GM20431 (cell line): ENCODE measurements around the gene TMEM63A.
"Not testable (repeated sequence)": the region's sequence is repeated elsewhere in the genome, so short reads cannot be mapped to it uniquely, and the experiment has no call there.

ENCODE experiments used
- in situ Hi-C: fragments of 300-500 bp; cut with MseI, MboI; formaldehyde crosslinking; loops from one replicate; pipeline ENCODE4 v1.15.0; 2020; ENCODE audit warnings: low sequenced_read_pairs; ENCODE audit not compliant: unreplicated experiment

The TMEM63A gene

DNA sequence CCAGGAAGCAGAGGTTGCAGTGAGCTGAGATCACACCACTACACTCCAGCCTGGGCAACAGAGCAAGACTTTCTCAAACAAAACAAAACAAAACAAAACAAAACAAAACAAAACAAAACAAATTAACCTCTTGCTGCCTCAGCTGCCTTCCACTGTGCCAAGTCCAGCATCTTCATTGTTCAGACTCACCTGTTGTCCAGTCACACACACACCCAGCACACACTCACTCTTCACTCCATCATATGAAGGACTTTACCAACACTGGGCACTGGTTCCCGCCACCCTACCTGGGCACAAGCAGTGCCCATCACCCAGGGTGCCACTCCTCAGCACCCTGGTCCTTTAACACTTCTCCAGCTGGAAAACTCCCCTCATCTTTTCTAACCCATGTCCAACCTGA is 27.3 kb upstream of the TMEM63A start:
- in situ Hi-C loops, result no loop called here

DNA sequence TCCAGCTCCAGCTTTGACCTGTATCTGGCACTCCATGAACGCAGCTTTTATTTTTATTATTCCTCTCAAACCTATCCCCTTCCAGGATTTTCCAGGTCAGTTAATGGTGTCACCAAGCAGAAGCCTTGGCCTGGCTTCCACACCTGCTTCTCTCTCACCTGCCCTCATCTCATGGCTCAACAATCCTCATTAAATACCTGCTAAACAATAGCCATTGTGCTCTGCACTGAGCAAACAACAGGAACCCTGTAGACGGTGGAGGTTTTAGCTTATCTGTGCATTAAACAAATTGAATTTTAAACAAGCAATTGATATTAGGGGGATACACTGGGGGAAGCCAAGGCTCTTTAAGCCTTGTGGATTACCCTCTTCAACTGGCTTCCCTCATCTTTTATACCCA is 26.6 kb upstream of the TMEM63A start:
- in situ Hi-C loops, result no loop called here

DNA sequence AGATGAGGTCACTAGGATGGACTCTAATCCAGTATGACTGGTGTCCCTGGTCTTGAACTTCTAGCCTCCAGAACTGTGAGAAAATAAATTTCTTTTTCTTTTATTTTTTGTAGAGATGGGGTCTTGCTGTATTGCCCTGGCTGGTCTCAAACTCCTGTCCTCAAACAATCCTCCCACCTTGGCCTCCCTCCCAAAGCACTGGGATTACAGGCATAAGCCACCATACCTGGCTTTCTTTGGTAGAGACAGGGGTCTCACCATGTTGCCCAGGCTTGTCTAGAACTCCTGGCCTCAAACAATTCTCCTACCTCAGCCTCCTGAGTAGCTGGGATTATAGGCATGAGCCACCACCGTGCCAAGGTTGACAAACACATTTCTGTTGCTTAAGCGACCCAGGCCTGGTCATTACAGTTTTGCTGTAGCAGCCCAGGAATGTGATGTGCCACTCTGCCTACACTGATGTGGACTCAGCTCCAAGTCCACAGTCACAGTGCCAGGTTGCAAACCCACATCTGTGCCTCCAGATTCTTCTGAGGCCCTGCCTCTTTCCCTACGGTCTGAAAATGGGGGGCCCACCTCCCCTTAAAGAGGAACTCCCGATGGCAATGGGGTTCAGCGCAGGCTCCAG is 25.9 kb upstream of the TMEM63A start:
- in situ Hi-C loops, result no loop called here

DNA sequence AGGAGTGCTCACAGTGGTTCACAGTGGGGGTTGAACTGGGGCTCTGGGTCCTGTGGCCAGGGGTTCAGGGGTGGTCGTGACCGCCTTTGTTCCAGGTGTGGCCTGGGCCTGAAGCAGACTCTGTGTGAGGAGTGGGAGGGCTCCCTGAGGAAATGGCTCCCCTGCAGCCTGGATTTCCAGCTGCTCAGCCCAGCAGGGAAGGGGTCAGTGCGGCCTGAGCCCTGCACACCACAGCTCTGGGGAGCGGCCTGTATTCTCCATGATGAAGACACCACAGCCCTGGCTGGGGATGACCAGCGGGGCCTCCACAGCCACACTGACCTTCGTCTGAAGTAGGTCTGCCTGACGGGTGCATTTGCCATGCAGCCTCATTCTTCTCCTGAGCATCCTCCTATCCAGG is 25.2 kb upstream of the TMEM63A start:
- in situ Hi-C loops, result no loop called here

DNA sequence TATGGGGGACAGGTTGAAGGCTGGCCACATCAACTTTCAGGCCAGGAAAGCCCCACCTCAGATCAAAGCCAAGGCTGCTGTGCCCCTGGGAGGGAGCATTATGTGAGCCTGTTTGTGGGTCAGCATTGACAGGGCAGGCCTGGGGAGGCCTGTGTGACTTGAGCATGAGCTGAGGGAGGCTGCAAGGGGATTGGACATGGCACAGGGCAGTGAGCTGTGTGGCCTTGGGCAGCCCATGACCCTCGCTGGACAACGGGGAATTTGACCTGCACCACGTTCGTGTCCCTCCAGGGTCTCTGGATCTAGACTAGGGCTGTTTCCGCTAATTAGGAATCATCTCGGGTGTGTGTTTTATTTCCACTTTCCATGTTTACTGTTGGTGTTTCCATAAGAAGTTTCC is 24.3 kb upstream of the TMEM63A start:
- in situ Hi-C loops, result no loop called here

DNA sequence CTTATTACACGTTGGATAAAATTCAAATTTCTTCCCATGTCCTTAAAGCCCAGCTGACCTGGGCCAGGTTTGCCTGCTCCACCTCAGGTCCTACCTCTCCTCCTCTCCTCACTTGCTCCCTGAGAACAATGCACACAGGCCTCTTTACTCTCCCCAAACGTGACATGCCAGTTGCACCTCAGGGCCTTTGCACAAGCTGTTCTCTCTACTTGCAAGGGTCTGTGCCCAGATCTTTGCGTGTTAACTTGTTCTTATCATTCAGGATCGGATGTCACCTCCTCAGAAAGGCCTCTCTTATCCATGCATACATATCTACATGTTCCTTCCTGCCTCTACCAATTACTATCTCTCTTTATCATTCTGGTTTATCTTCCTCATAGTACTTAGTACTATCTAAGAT is 21.4 kb upstream of the TMEM63A start:
- in situ Hi-C loops, result no loop called here

DNA sequence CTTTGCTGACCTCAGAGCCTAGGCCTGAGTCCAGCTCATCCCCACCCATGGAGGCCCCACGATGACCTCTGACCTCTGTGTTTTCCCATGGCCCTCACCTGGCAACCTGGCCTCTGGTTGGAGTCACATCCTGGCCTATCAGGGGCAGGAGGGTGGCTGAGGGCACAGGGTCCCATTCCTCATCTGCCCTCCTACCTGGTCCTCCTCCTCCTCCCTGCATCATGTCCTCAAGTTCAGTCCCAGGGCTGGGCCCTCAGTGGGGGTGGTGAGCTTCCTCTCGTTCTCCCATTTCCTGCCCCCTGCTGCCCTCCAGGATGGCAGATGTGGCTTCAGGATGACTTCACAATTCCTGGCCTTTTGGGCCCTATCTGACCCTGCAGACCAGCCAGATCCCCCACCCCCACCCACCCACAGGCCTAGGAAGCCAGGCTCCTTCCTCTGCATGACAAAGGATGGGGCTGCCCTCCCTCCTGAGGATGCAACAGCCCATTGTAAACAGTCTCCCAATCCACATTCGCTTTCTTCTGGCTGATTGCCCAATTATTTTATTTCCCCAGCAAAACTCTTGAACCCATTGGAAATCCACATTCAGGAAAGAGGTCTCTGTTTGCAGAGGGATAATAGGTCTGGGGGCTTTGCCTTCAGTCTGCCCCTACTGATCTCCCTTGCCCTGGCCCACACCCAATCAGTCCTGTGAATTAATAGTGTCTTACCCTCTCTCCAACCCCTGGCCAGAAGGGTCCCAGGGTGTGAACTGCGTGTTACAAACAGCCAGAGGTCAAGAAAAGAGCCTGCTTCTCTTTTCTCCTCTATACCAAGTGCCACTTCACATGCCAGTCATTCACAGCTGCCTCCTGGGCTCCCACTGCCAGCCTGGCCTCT is 17.1 kb upstream of the TMEM63A start:
- in situ Hi-C loops, result no loop called here

DNA sequence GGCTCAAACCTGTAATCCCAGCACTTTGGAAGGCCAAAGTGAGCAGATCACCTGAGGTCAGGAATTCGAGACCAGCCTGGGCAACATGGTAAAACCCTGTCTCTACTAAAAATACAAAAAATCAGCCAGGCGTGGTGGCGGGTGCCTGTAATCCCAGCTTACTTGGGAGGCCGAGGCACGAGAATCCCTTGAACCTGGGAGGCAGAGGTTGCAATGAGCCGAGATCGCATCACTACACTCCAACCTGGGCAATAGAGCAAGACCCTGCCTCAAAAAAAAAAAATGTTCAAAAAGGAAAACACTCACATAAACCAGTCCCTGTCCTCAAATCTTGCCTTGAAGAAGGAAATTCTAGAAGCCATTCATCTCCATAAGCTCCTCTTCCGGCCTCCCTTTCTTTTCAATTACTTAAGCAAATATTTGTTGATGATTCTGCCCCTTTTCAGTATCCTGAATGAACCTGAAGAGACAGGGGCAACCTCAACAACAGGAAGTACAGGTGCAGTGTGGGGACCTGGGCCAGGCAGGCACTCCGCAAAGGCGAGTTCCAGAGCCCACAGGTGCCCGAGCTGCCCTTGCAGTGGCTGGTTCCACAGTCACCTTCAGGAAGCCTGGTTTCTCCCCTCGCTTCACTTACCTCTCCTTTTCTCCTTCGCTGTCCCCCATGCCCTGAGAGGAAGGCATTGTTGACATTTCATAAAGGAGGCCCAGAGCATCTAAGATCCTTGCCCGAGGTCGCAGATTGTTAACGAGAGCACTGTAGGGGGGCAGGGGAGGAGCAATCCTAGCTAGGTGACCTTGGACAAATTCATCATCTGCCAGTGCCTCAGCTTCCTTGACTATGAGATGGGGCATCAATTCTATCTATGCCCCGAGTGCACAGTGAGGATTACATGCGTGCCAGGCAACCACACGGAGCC is 15.7 kb upstream of the TMEM63A start:
- in situ Hi-C loops, result no loop called here

DNA sequence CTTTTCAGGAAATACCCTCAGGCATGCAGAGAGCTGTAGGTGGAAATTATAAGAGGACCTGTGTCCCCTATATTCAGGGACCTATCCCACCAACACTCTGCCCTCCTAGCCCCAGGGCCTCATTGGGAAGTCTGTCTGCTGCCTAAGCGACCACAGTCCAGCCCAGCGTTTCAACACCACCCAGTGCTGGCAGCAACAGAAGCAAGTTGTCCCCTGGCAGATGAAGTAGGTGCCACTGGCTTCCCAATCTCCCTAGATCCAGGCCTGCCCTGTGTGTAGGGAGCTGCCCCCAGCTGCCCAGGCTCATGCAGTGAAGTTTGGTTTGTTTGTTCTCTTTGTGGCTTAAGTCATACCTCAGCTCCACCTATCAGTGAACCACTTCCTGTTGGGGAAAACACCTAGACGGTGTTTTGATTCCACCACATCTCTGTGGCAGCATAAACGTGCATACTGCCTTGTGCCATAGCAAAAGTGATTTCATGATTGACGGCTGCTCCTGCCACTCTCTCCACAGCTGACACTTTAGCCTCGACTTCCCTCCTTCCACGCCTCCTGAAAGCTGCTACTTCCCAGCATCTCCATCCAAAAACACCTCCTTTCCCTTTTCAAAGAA is 14.9 kb upstream of the TMEM63A start:
- in situ Hi-C loops, result no loop called here

DNA sequence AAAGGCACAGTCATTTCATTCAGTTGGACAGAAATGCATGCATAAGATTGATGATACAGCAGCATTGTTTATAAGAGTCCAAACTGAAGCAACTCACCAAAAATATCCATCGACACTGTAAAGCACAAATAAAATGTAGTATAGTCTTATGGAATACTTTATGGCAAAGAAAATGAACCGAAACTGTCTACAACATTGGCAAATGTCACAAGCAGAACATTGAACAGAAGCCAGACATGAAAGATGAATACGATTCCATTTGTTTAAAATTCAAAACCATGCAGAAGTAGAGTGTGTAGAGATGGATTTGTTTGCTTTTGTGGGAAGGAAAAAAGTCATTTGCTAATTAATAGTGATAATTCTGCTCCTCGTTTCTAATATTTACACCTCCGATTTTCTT is 14.3 kb upstream of the TMEM63A start:
- in situ Hi-C loops, result no loop called here

DNA sequence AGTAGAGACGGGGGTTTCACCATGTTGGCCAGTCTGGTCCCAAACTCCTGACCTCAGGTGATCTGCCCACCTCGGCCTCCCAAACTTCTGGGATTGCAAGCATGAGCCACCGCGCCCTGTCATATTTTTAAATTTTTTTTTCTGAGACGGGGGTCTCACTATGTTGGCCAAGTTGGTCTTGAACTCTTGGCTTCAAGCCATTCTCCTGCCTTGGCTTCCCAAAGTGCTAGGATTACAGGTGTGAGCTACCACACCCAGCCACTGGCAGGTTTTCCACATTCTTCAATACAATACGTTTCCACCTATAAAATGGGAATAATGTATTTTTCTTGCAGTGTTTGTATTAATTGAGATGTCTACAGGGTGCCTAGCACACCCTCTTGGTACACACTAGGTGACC is 10.1 kb upstream of the TMEM63A start:
- in situ Hi-C loops, result no loop called here

DNA sequence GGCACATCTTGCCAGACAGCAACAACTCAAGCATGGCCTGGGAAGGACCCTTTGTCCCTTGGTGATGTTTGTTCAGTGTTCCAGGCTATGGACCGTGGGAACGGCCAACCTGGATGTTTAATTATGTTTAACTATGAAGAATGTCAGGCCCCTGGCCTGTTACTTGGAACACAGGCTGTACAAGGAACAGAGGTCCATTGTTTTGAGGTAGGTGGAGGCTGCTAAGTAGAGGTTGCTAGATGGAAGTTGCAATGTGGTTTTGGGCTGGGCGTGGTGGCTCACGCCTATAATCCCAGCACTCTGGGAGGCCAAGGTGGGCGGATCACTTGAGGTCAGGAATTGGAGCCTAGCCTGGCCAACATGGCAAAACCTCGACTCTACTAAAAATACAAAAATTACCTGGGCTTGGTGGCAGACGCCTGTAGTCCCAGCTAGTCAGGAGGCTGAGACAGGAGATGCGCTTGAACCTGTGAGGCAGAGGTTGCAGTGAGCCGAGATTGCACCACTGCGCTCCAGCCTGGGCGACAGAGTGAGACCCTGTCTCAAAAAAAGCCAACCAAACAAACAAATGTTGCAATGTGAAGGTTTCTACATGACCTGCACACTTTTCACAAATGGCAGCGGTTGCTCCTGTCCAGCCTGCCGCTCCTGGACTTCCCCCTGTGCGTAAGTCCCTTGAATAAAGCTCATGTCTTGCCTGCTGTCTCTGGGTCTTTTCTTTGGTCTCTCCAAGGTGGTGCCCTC is 9.2 kb upstream of the TMEM63A start:
- in situ Hi-C loops, result no loop called here

DNA sequence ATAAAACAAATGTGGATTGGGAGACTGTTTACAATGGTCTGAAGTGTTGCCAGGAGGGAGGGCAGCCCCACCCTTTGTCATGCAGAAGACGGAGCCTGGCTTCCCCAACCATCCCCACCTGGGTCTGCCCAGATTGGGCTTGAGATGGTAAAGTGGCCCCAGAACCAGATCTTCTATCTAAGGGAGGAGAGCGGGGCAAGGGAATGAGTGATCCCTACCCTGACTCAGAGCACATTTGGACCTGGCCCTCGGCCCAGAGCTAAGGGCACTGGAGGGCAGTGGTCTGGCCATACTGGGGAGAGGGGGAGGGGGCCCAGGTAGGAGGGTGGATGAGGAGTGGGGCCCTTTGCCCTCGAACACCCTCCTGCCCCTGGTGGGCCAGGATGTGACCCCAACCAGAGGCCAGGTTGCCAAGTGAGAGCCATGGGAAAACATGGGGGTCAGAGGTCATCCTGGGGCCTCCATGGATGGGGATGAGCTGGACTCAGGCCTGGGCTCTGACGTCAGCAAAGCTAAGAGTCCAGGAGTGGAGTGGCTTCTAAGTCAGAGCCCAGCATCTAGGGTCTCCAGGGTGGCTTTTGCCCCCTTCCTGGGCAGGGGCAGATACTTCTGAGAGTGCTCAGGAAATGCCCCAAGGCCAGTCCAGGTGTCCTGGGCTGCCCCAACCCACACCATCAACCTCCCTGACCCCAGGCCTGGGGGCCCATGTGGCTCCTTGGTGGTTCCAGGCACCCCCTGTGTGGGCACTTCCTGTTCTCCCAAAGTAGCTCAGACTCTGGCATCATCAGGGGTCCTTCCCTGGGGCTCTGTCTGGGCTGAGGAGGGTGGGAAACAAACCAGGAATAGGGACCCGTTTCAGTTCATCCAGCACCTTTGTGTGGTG is 8.4 kb upstream of the TMEM63A start:
- in situ Hi-C loops, result no loop called here

DNA sequence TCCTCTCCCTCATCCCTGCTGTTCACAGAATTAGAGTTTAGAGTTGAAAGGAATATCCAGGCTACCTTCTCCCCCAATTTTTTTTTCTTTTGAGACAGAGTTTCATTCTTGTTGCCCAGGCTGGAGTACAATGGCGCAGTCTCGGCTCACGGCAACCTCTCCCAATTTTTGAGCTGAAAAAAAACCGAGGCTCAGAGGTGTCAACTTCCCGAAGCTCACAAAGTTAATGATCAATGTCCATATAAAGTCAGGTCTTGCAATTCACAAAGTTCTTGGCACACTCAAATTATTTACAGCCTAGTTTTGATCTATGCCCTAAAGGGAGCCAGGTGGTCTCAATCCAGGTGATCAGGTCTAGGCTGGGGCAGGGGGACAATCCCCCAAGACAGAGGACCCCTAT is 7.6 kb upstream of the TMEM63A start:
- in situ Hi-C loops, result no loop called here

DNA sequence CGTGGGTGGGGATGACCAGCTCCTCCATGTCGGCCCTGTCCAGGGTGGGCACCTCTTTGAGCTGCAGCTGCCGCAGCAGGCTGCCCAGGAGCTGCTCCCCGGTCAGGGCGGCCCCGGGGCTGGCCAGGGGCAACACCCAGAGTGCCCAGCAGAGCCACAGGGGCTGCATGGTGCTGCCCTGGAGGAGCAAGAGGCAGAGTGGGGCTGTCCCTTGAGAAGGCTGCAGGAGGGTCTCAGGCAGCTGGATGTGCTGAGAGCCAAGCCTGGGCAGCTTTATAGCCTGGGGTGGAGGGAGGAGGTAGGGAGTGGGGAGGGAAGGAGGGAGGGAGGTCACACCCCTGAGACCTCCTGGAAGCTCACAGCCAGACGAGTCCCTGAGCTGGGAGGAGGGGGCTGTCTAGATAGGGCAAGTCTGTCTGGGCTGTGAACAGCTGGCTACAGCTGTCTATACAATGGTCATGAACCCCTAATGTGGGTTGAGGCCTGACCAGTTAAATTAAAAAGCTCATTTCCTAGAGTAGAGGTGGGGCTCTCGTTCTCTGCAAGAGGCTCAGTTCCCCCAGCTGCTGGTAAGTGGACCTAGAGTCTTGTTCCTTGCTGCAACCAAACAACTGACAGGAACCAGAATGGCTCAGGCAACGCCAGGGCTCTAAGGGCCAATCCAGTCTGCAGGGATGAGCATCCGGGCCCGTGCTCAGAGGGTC is 6.9 kb upstream of the TMEM63A start, which contains the start of gene LEFTY1:
TSS of gene LEFTY1 (minus strand) at position 249 of the 704 bp plus-strand sequence. CDS start at position 169, 80 bp downstream.
- in situ Hi-C loops, result no loop called here

DNA sequence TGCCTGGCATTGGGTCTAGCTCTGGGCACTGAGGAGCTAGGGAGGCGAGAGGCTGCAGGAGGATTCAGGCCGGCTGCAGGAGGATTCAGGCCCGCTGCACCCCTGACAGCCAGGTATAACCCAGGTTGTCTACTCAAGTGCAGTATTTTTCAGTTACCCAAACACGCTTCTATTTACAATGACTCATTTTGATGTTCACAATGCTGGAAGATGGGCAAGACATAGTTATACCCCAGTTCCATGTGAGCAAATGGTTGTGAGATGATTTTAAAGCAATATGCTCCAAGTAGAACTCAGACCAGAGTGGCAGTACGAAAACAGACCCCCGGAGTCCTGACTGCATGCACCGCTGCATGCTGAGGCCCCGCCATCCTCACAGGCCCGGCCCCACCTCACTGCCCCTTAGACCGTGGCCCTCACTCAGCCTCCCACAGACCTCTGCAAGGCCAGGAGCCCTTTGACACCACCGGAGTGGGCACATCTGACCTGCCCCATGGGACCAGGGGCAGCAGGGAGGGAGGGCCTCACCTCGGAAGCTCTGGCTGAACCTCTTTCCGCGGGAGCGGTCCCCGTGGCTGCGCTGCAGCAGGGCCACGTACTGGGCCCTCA is 6.2 kb upstream of the TMEM63A start:
- in situ Hi-C loops, result no loop called here

DNA sequence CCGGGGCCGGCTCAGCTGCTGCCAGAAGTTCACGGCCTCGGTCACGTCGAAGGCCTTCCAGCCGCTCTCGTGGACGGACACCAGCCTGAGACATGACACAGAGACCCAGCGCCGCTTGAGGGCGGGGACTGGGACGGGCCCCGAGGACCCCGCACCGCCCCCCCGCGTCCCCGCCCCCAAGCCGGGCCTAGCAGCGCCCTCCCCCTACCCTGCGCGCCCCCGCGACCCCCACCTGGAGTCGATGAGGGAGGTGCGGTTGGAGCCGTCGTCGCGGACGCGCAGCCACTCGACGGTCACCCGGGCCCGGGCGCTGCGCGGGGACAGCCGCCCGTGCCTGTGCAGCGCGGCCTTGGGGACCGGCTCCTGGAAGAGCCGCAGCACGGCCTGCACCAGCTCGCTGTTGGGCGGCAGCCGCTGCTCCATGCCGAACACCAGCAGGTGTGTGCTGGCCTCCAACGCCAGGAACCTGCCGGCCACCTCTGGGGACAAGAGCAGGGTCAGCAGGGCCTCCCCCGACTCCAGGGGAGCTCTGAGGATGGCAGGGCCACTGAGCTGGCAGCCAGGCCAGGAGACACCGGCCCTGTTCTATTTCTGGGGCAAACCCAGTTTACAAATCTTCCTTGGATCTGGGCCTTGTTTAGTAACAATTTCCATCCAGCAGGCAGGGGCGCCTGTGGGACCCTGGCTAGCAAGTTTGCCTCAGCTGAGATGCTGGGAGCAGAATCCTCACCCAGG is 5.5 kb upstream of the TMEM63A start:
- in situ Hi-C loops, result not testable (repeated sequence)
